HG02588 (cell line): ENCODE results near the gene COX5A.
"Not testable (repeated sequence)": the region's sequence is repeated elsewhere in the genome, so short reads cannot be mapped to it uniquely, and the experiment has no call there.

Source experiments
- ATAC-seq: cut with Tn5 transposase; IDR thresholded peaks from one replicate; pipeline ENCODE4 v1.9.1; 2021; ENCODE audit warnings: mild to moderate bottlenecking, moderate library complexity; ENCODE audit not compliant: unreplicated experiment

Gene COX5A

GRCh38 chr15:74955796-74956647 is 18.1 kb upstream of the COX5A start:
- ATAC-seq, result peak; percentile 25

- ATAC-seq, result no peak
Observed at GRCh38 chr15:74955017-74955416, 17.1 kb upstream of the COX5A start.

GRCh38 chr15:74954515-74954914 is 16.6 kb upstream of the COX5A start:
- ATAC-seq, result no peak

GRCh38 chr15:74951006-74951405 is 13.1 kb upstream of the COX5A start:
- no peak for ATAC-seq

GRCh38 chr15:74950078-74950908 is 12.4 kb upstream of the COX5A start:
- no peak for ATAC-seq

GRCh38 chr15:74937272-74937589 is 642 bp downstream of the COX5A start:
- no peak for ATAC-seq

- not testable (repeated sequence) for ATAC-seq
Observed at GRCh38 chr15:74935193-74935592, 2.7 kb downstream of the COX5A start.

GRCh38 chr15:74933573-74933972 is 4.3 kb downstream of the COX5A start:
- no peak for ATAC-seq

GRCh38 chr15:74928771-74929198 is 9.1 kb downstream of the COX5A start:
- no peak for ATAC-seq

GRCh38 chr15:74924525-74924924 is 13.3 kb downstream of the COX5A start:
- no peak for ATAC-seq

- ATAC-seq, result no peak
Observed at GRCh38 chr15:74920456-74920855, 17.4 kb downstream of the COX5A start.

- no peak for ATAC-seq
Observed at GRCh38 chr15:74917676-74918075, 20.2 kb downstream of the COX5A start.

GRCh38 chr15:74913799-74914198 is 24.1 kb downstream of the COX5A start:
- not testable (repeated sequence) for ATAC-seq

- no peak for ATAC-seq
Observed at GRCh38 chr15:74913041-74913440, 24.8 kb downstream of the COX5A start.

- ATAC-seq, result no peak
Observed at GRCh38 chr15:74908635-74909034, 29.2 kb downstream of the COX5A start.

- ATAC-seq, result no peak
Observed at GRCh38 chr15:74907163-74907870, 30.6 kb downstream of the COX5A start.

GRCh38 chr15:74906450-74907162 is 31.3 kb downstream of the COX5A start, which contains the start of gene FAM219B:
FAM219B (minus strand) TSS chr15:74906851; CDS start chr15:74906800, 51 bp downstream.
- peak; percentile 83 for ATAC-seq

GRCh38 chr15:74906067-74906449 is 31.8 kb downstream of the COX5A start:
- ATAC-seq, result peak; percentile 26

- ATAC-seq, result no peak
Observed at GRCh38 chr15:74904190-74904805, 33.6 kb downstream of the COX5A start.

GRCh38 chr15:74903676-74904075 is 34.2 kb downstream of the COX5A start:
- no peak for ATAC-seq
